H1 (cell line): ENCODE data around the gene SSTR3. TPM values are rescaled to one million over a fixed set of nuclear protein-coding genes. Genes with fewer than 3 reads are reported as not detected.

ENCODE experiments used
- CTCF ChIA-PET: fragments of 300-600 bp; sonication (Branson Sonifier 250); formaldehyde crosslinking; loops from one replicate; lab custom pipeline; 2021; ENCODE audit not compliant: partially characterized antibody; lab: Charles Lee
- POLR2A ChIA-PET: fragments of 300-600 bp; sonication (Branson Sonifier 250); formaldehyde crosslinking; loops from one replicate; lab custom pipeline; 2021; ENCODE audit warnings: inconsistent platforms; ENCODE audit not compliant: partially characterized antibody; lab: Charles Lee
- DNase-seq, 2 experiments: peaks; one replicate each; pipeline versions ENCODE4 v3.0.0 to v3.0.0-alpha.2; 2010 to 2022; ENCODE audit warnings: low spot score in 2 of 2, low read depth in 1 of 2, mixed read lengths in 1 of 2
- FAIRE-seq: peaks from 2 replicates; lab custom pipeline; 2011; peaks lifted over from hg19 to GRCh38; lab: Jason Lieb, UNC
- H2AFZ ChIP-seq: 2 replicates; pipeline ENCODE4 v1.8.1; 2012; ENCODE audit warnings: low read length, inconsistent platforms
- H2AK5ac ChIP-seq: 2 replicates; pipeline ENCODE4 v1.6.1; 2013; ENCODE audit warnings: low read depth, low read length
- H2BK120ac ChIP-seq: replicated peaks from 2 replicates; pipeline ENCODE3; 2013; ENCODE audit warnings: low read depth, low read length, inconsistent platforms
- H2BK12ac ChIP-seq: 2 replicates; pipeline ENCODE4 v1.6.1; 2013; ENCODE audit warnings: low read depth, low read length
- H2BK15ac ChIP-seq: 2 replicates; pipeline ENCODE4 v1.6.1; 2013; ENCODE audit warnings: low read length
- H2BK20ac ChIP-seq: 2 replicates; pipeline ENCODE4 v1.6.1; 2013; ENCODE audit warnings: low read length
- H2BK5ac ChIP-seq: 2 replicates; pipeline ENCODE4 v1.6.1; 2013; ENCODE audit warnings: low read depth, low read length
- H3K14ac ChIP-seq: 2 replicates; pipeline ENCODE4 v1.6.1; 2013; ENCODE audit warnings: inconsistent platforms; ENCODE audit not compliant: insufficient read length
- H3K18ac ChIP-seq: 2 replicates; pipeline ENCODE4 v1.6.1; 2013; ENCODE audit warnings: low read length; ENCODE audit errors: extremely low read depth
- H3K23ac ChIP-seq: 2 replicates; pipeline ENCODE4 v1.6.1; 2013; ENCODE audit warnings: inconsistent platforms; ENCODE audit not compliant: insufficient read length
- H3K23me2 ChIP-seq: 2 replicates; pipeline ENCODE4 v1.6.1; 2013; ENCODE audit warnings: low read depth, low read length
- H3K27ac ChIP-seq: 2 replicates; pipeline ENCODE4 v1.6.1; 2011; ENCODE audit warnings: low read depth, low read length, inconsistent platforms
- H3K27me3 ChIP-seq, 4 experiments: replicated peaks in 1 of 4; 1 replicate in 1 of 4; 2 replicates in 3 of 4; pipeline versions ENCODE4 v1.6.1 to v1.8.1; 2011 to 2013; ENCODE audit warnings: low read length in 3 of 4, mild to moderate bottlenecking in 3 of 4, inconsistent platforms in 2 of 4, mixed read lengths in 2 of 4, moderate library complexity in 1 of 4; ENCODE audit not compliant: control insufficient read depth in 3 of 4, insufficient read depth in 3 of 4; ENCODE audit errors: extremely low read depth in 1 of 4
- H3K36me3 ChIP-seq, 4 experiments: 2 replicates each; pipeline versions ENCODE4 v1.6.1 to v1.8.1; 2011 to 2013; ENCODE audit warnings: mild to moderate bottlenecking in 4 of 4, low read length in 3 of 4, moderate library complexity in 2 of 4, control low read depth in 1 of 4, inconsistent platforms in 1 of 4; ENCODE audit not compliant: insufficient read depth in 4 of 4, control insufficient read depth in 2 of 4
- H3K4ac ChIP-seq: replicated peaks from 2 replicates; pipeline ENCODE3; 2013; ENCODE audit warnings: low read length, low read depth, mixed read lengths, inconsistent platforms; ENCODE audit not compliant: insufficient read length
- H3K4me1 ChIP-seq, 4 experiments: replicated peaks in 1 of 4; 1 replicate in 1 of 4; 2 replicates in 3 of 4; pipeline versions ENCODE4 v1.6.1 to v1.8.1; 2011 to 2013; ENCODE audit warnings: low read length in 3 of 4, inconsistent platforms in 2 of 4, mixed read lengths in 1 of 4; ENCODE audit not compliant: insufficient read depth in 4 of 4, control insufficient read depth in 3 of 4
- H3K4me2 ChIP-seq, 2 experiments: 2 replicates each; pipeline versions ENCODE4 v1.6.1 to v1.8.1; 2011 to 2013; ENCODE audit warnings: low read depth in 2 of 2, low read length in 2 of 2, control low read depth in 1 of 2, inconsistent platforms in 1 of 2, mild to moderate bottlenecking in 1 of 2; ENCODE audit not compliant: insufficient read depth in 1 of 2
- H3K4me3 ChIP-seq, 4 experiments: fragments of 200-600, 300-600 bp in 1 of 4; sonication (generic), shearing (Covaris generic), sonication (Bioruptor Twin) in 1 of 4; 2 replicates each; pipeline versions ENCODE4 v1.5.1 to v1.8.1; 2011 to 2016; ENCODE audit warnings: low read length in 4 of 4, low read depth in 3 of 4, control low read depth in 2 of 4, inconsistent platforms in 2 of 4, mild to moderate bottlenecking in 2 of 4, mixed read lengths in 1 of 4, moderate library complexity in 1 of 4; ENCODE audit not compliant: insufficient read depth in 2 of 4; ENCODE audit errors: extremely low read depth in 1 of 4
- H3K56ac ChIP-seq: replicated peaks from 2 replicates; pipeline ENCODE3; 2013; ENCODE audit warnings: low read depth, mild to moderate bottlenecking, mixed read lengths, low read length, inconsistent platforms; ENCODE audit not compliant: insufficient read length
- H3K79me1 ChIP-seq: 2 replicates; pipeline ENCODE4 v1.6.1; 2013; ENCODE audit warnings: low read depth, low read length, control low read depth
- H3K79me2 ChIP-seq, 2 experiments: 2 replicates each; pipeline versions ENCODE4 v1.6.1 to v1.8.1; 2012 to 2013; ENCODE audit warnings: low read length in 2 of 2, mild to moderate bottlenecking in 2 of 2, inconsistent platforms in 1 of 2; ENCODE audit not compliant: insufficient read depth in 2 of 2, control insufficient read depth in 1 of 2
- H3K9ac ChIP-seq, 4 experiments: replicated peaks in 1 of 4; 1 replicate in 1 of 4; 2 replicates in 3 of 4; pipeline versions ENCODE4 v1.6.1 to v1.8.1; 2011 to 2013; ENCODE audit warnings: low read depth in 3 of 4, low read length in 3 of 4, control low read depth in 2 of 4, mild to moderate bottlenecking in 2 of 4, moderate library complexity in 2 of 4, inconsistent platforms in 1 of 4; ENCODE audit errors: extremely low read depth in 1 of 4
- H3K9me3 ChIP-seq, 2 experiments: 2 replicates each; pipeline versions ENCODE4 v1.6.1 to v1.8.1; 2012 to 2013; ENCODE audit warnings: mild to moderate bottlenecking in 2 of 2, moderate library complexity in 2 of 2, control low read depth in 1 of 2, inconsistent platforms in 1 of 2, low read depth in 1 of 2, low read length in 1 of 2, mixed read lengths in 1 of 2; ENCODE audit not compliant: insufficient read depth in 2 of 2
- H4K20me1 ChIP-seq, 2 experiments: replicated peaks in 1 of 2; 2 replicates each; pipeline versions ENCODE3 to v1.8.1; 2011 to 2013; ENCODE audit warnings: inconsistent platforms in 2 of 2, low read length in 2 of 2, mild to moderate bottlenecking in 1 of 2; ENCODE audit not compliant: insufficient read depth in 2 of 2, control insufficient read depth in 1 of 2
- H4K5ac ChIP-seq: 2 replicates; pipeline ENCODE4 v1.6.1; 2013; ENCODE audit warnings: low read length, low read depth, mixed read lengths, inconsistent platforms; ENCODE audit not compliant: insufficient read length
- H4K8ac ChIP-seq: 2 replicates; pipeline ENCODE4 v1.8.0; 2013; ENCODE audit warnings: mild to moderate bottlenecking, moderate library complexity, low read length, inconsistent platforms; ENCODE audit not compliant: insufficient read depth; ENCODE audit errors: extremely low read depth
- H4K91ac ChIP-seq: replicated peaks from 2 replicates; pipeline ENCODE3; 2013; ENCODE audit warnings: low read length, mixed read lengths, inconsistent platforms; ENCODE audit not compliant: insufficient read length
- CBX5 ChIP-seq: fragments of 300-800, 300-1000 bp; sonication (generic); IDR thresholded peaks from 2 replicates; pipeline ENCODE4 v1.7.1; 2016; ENCODE audit warnings: antibody characterized with exemption, low read length, low read depth
- GTF2F1 ChIP-seq: IDR thresholded peaks from 2 replicates; pipeline ENCODE4 v1.6.1; 2012; ENCODE audit warnings: low read depth, low read length, improper control_type of control experiment, borderline replicate concordance
- SAP30 ChIP-seq: fragments of 300-600 bp; sonication (generic); IDR thresholded peaks from 2 replicates; pipeline ENCODE4 v1.7.1; 2012; ENCODE audit warnings: low read length, moderate library complexity, mild to moderate bottlenecking, inconsistent platforms; ENCODE audit not compliant: insufficient read depth, insufficient replicate concordance
- WGBS, 2 experiments: shearing (Covaris generic) in 1 of 2; methylation state at CpG; one replicate each; pipeline versions ENCODE4 v1.1.6 to v1.1.7; 2013 to 2015; ENCODE audit warnings: low lambda C conversion rate in 2 of 2, mixed read lengths in 2 of 2, inconsistent platforms in 1 of 2, low coverage in 1 of 2, missing lambda C conversion rate in 1 of 2; ENCODE audit not compliant: insufficient replicate concordance in 2 of 2, insufficient coverage in 1 of 2, insufficient read length in 1 of 2; ENCODE audit errors: extremely low coverage in 1 of 2, missing lambda C conversion rate in 1 of 2; 5-methylcytosine and 5-hydroxymethylcytosine counted together
- polyA plus RNA-seq, 7 experiments: library from polyadenylated mRNA; depleted of rRNA in 3 of 7; stranded (reverse) in 5 of 7; unstranded in 2 of 7; fragments of >200 nt in 5 of 7; fragments of 200-250 nt in 2 of 7; gene quantifications; 1 replicate in 5 of 7; 2 replicates in 1 of 7; 4 replicates in 1 of 7; pipeline versions ENCODE4 v1.2.1 to v1.2.3, GENCODE V29; 2011 to 2013; ENCODE audit warnings: missing spikeins in 2 of 7, mixed read lengths in 2 of 7
- total RNA-seq: library from RNA; stranded (reverse); fragmentation: NEBNext Ultra II Directional; extraction: Animal tissue kit (Norgen Biotek cat#: 25700); gene quantifications from 2 replicates; pipeline ENCODE4 v1.2.1, GENCODE V29; 2021

SSTR3 gene
- total and polyA plus RNA-seq, 2 of the 8 experiments (the other 6 are each of a cell fraction or from before 2014, with no cell fraction given), result 0.22 to 0.77 TPM

GRCh38 chr22:37256075-37256726 is 43.9 kb upstream of the SSTR3 start:
- no peaks in the 10 kb centered on the region for H3K79me1 ChIP-seq

More at GRCh38 chr22:37256075-37256726, 43.9 kb upstream of the SSTR3 start:
- 84% methylated on average over 10 of the region's 10 CpGs; no CpG with 5 or more reads in 1 of the 2 experiments for WGBS, 2 experiments
- no peak for DNase-seq
- H3K79me2 ChIP-seq, result no peaks in the 10 kb centered on the region
- FAIRE-seq, result no peak
- H4K20me1 ChIP-seq, result no peaks in the 10 kb centered on the region
- no peak overlapping the region for H3K4me3 ChIP-seq
- H3K27me3 ChIP-seq, result peaks cover 0 to 12% (median 7%) of the 10 kb centered on the region in 4 experiments; a peak in 2 of 7 replicates
- no peaks in the 10 kb centered on the region; the same call in 1 of the 2 replicates for H3K23me2 ChIP-seq
- no peak overlapping the region for H2BK5ac ChIP-seq
- H4K91ac ChIP-seq, result no peak overlapping the region
- ChIA-PET CTCF (interaction anchor here (1.1 to 1.5 kb wide), 3 partner anchors 11 to 130 kb away, joined by 3 to 5 read pairs (median 3); partner anchors contain the start of gene RAC2), POLR2A (no interaction called here)
- H3K27ac ChIP-seq, result no peak overlapping the region
- H2BK12ac ChIP-seq, result no peak overlapping the region
- no peaks in the 10 kb centered on the region for H3K9me3 ChIP-seq
- no peak overlapping the region for H3K4me2 ChIP-seq
- H2AFZ ChIP-seq, result no peak overlapping the region
- H2BK120ac ChIP-seq, result no peak overlapping the region
- H3K14ac ChIP-seq, result no peak overlapping the region
- TF ChIP-seq CBX5 (no peak), GTF2F1 (no peak), SAP30 (no peak)
- TF ChIP-seq, all 59 proteins: peak for 0
- Histone ChIP-seq H3K23ac (no peak overlapping the region), H3K36me3 (no peaks in the 10 kb centered on the region), H3K4me1 (peaks cover 4 to 12% (median 5%) of the 10 kb centered on the region in 4 experiments), H2AK5ac (no peak overlapping the region), H3K56ac (no peak overlapping the region), H4K8ac (no peak overlapping the region), H2BK15ac (no peak overlapping the region), H3K18ac (no peak overlapping the region), H3K4ac (no peak overlapping the region), H2BK20ac (no peak overlapping the region), H4K5ac (no peak overlapping the region), H3K9ac (no peak overlapping the region)
